ENCODE data around the gene WDR38. TPM values are rescaled to one million over a fixed set of nuclear protein-coding genes. Genes with fewer than 3 reads are reported as not detected.
A peak's percentile ranks its signal among the peaks of the same experiment; 100 is the strongest.

The WDR38 gene, protein sequence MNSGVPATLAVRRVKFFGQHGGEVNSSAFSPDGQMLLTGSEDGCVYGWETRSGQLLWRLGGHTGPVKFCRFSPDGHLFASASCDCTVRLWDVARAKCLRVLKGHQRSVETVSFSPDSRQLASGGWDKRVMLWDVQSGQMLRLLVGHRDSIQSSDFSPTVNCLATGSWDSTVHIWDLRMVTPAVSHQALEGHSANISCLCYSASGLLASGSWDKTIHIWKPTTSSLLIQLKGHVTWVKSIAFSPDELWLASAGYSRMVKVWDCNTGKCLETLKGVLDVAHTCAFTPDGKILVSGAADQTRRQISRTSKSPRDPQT
- not detected in 2 replicates for total RNA-seq (2022)
- Bru-seq, nascent RNA, result not detected
- not detected for BruChase-seq, experiment 1, labeled RNA remaining after a 2-hour chase
- BruChase-seq, experiment 2, labeled RNA remaining after a 6-hour chase, result not detected
- long read RNA-seq, result 0 reads

DNA sequence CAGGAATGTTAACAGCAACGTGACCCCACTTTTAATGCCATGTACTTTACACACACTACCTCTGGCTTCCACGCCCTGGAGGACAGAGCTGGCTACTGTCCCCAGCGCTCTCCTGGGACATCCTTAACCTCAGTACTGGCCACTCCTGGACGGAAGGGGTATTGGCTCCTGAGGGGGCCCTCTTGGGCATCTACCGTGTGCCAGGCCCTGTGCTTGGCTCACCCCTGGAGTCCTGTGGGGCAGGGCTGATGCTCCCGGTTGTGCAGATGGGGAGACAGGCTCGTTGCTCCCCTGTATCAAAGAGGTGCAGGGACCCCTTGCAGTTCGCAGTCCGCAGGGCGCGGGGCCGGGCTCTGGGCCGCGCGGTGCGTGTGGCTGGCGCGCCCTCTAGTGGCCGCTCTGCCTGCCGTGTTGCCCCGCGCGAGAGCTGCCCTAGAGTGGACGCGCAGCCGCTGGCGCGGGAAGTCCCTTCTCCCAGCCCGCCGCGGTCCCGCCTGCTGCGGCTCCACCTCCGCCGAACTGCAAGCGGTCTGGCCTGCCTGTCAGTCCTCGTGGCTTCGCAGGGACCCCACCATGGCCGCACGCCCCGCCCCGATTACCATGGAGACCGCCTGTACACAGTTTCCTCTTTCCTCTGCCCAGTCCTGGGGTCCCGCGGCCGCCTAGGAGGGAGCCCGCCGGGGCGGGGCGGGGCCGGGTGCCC lies at the start of gene WDR38:
Gene WDR38 (plus strand): TSS at position 632 of the 703 bp plus-strand sequence. CDS start 72 bp downstream, outside the sequence.
- ChIA-PET CTCF (interaction anchor here (0.5 to 11.7 kb wide), 30 partner anchors 8 to 472 kb away, joined by 3 to 325 read pairs (median 4); partner anchors contain the start of genes ARPC5L, HSPA5, NR6A1 and OLFML2A), POLR2A (interaction anchor here (0.5 to 1.4 kb wide), 5 partner anchors 9 to 326 kb away, joined by 3 to 9 read pairs (median 3); partner anchors contain the start of genes ARPC5L and RPL35)
- H3K27me3 ChIP-seq (replicated peaks; ENCODE audit: control insufficient read depth, insufficient read depth, low read length), result no peaks in the 10 kb centered on the region
- DNase-seq, result peak; percentile 83 to 85
- intact Hi-C loops (cut with micrococcal nuclease; ENCODE audit: unreplicated experiment), result loop anchor here (1.0 to 2.0 kb wide), 4 partner anchors 34 to 141 kb away; no protein-coding TSS in a partner anchor
- Mint-ChIP-seq H3K27me3 (ENCODE audit: insufficient read depth, unreplicated experiment) (no peaks in the 10 kb centered on the region), H3K27ac (ENCODE audit: unreplicated experiment) (peak within 1 kb of the TSS; percentile 76), H3K4me3 (ENCODE audit: unreplicated experiment) (peak within 1 kb of the TSS; percentile 75), H3K9me3 (ENCODE audit: unreplicated experiment) (no peaks in the 10 kb centered on the region), H3K4me1 (ENCODE audit: low read depth, unreplicated experiment) (peaks cover 6% of the 10 kb centered on the region), H3K36me3 (ENCODE audit: insufficient read depth, unreplicated experiment) (peaks cover 49% of the 10 kb centered on the region)
- TF ChIP-seq, protein P1, sequence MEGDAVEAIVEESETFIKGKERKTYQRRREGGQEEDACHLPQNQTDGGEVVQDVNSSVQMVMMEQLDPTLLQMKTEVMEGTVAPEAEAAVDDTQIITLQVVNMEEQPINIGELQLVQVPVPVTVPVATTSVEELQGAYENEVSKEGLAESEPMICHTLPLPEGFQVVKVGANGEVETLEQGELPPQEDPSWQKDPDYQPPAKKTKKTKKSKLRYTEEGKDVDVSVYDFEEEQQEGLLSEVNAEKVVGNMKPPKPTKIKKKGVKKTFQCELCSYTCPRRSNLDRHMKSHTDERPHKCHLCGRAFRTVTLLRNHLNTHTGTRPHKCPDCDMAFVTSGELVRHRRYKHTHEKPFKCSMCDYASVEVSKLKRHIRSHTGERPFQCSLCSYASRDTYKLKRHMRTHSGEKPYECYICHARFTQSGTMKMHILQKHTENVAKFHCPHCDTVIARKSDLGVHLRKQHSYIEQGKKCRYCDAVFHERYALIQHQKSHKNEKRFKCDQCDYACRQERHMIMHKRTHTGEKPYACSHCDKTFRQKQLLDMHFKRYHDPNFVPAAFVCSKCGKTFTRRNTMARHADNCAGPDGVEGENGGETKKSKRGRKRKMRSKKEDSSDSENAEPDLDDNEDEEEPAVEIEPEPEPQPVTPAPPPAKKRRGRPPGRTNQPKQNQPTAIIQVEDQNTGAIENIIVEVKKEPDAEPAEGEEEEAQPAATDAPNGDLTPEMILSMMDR (IDR thresholded peaks at IDR 0.05; ENCODE audit: insufficient read depth in 1 of 2, low read depth in 1 of 2, low read length in 1 of 2, severe bottlenecking in 1 of 2, unreplicated experiment in 1 of 2), result peak; percentile 78 to 99
- H3K9me3 ChIP-seq, result no peaks in the 10 kb centered on the region
- peak within 1 kb of the TSS; percentile 47 for H3K4me3 ChIP-seq (ENCODE audit: low read depth, low read length)
- peaks cover 7% of the 10 kb centered on the region; the same call in 1 of the 2 replicates for H3K4me1 ChIP-seq
- no TSS peak for BruUV-seq (replicated peaks)
- no peaks in the 10 kb centered on the region; the same call in 1 of the 2 replicates for H3K36me3 ChIP-seq (ENCODE audit: control insufficient read depth, insufficient read depth, low read length)

DNA sequence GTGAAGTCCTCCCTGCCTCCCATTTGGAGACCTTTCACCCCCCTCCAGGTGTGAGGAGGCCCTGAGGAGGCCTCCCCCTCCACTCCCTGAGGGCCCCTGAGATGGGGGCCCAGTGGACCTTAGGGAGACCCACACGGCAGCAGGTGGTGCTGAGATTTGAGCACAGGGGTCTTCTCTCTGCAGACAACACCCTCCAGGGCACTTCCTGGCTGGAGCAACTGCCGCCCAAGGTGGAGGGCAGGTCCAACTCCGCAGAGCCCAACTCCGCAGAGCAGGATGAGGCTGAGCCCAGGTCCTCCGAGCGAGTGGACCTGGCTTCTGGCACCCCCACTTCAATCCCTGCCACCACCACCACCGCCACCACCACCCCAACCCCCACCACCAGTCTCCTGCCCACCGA lies 49.3 kb upstream of the WDR38 start:
- H3K27me3 ChIP-seq (replicated peaks; ENCODE audit: control insufficient read depth, insufficient read depth, low read length), result no peaks in the 10 kb centered on the region
- BruUV-seq (replicated peaks), result no TSS peak
- Mint-ChIP-seq H3K27ac (ENCODE audit: unreplicated experiment) (no peak overlapping the region), H3K36me3 (ENCODE audit: insufficient read depth, unreplicated experiment) (no peaks in the 10 kb centered on the region), H3K9me3 (ENCODE audit: unreplicated experiment) (no peaks in the 10 kb centered on the region), H3K4me1 (ENCODE audit: low read depth, unreplicated experiment) (peaks cover 6% of the 10 kb centered on the region), H3K4me3 (ENCODE audit: unreplicated experiment) (no peak overlapping the region), H3K27me3 (ENCODE audit: insufficient read depth, unreplicated experiment) (no peaks in the 10 kb centered on the region)
- DNase-seq, result no peak
- H3K4me3 ChIP-seq (ENCODE audit: low read depth, low read length), result no peak overlapping the region
- TF ChIP-seq, protein P1 (IDR thresholded peaks at IDR 0.05; ENCODE audit: insufficient read depth in 1 of 2, low read depth in 1 of 2, low read length in 1 of 2, severe bottlenecking in 1 of 2, unreplicated experiment in 1 of 2), result no peak
- CTCF ChIA-PET, result no interaction called here
- no peaks in the 10 kb centered on the region for H3K4me1 ChIP-seq
- no peaks in the 10 kb centered on the region for H3K9me3 ChIP-seq
- POLR2A ChIA-PET, result interaction anchor here (0.6 kb wide), 1 partner anchor 24 kb away, joined by 3 read pairs; no protein-coding TSS in a partner anchor
- no peaks in the 10 kb centered on the region for H3K36me3 ChIP-seq (ENCODE audit: control insufficient read depth, insufficient read depth, low read length)
- intact Hi-C loops (cut with micrococcal nuclease; ENCODE audit: unreplicated experiment), result no loop called here

DNA sequence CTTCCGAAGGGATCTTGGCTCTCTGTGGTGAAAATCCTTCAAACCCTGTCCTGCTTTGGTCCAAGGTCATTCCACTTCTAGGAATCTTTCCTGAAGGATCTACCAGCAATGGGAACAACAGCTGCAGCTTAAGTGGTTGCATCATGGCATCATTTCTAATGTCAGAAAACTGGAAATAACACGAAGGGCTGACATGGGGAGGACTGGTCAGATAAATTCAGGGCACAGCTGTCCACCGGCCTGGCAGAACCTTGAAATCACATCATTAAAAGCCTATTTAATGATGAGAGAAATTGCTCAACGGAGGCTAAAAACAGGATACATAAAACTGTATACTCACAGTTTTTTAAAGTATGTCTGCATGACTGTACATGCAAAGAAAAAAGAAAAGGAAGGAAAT lies 48.1 kb upstream of the WDR38 start:
- CTCF ChIA-PET, result interaction anchor here (1.7 kb wide), 1 partner anchor 48 kb away, joined by 3 read pairs; no protein-coding TSS in a partner anchor
- Mint-ChIP-seq H3K9me3 (ENCODE audit: unreplicated experiment) (no peaks in the 10 kb centered on the region), H3K27me3 (ENCODE audit: insufficient read depth, unreplicated experiment) (no peaks in the 10 kb centered on the region), H3K27ac (ENCODE audit: unreplicated experiment) (no peak overlapping the region), H3K36me3 (ENCODE audit: insufficient read depth, unreplicated experiment) (no peaks in the 10 kb centered on the region), H3K4me1 (ENCODE audit: low read depth, unreplicated experiment) (peaks cover 6% of the 10 kb centered on the region), H3K4me3 (ENCODE audit: unreplicated experiment) (no peak overlapping the region)
- POLR2A ChIA-PET, result no interaction called here
- Histone ChIP-seq H3K4me3 (ENCODE audit: low read depth, low read length) (no peak overlapping the region), H3K27me3 (replicated peaks; ENCODE audit: control insufficient read depth, insufficient read depth, low read length) (no peaks in the 10 kb centered on the region), H3K4me1 (peaks cover 4% of the 10 kb centered on the region), H3K9me3 (no peaks in the 10 kb centered on the region), H3K36me3 (ENCODE audit: control insufficient read depth, insufficient read depth, low read length) (no peaks in the 10 kb centered on the region)
- TF ChIP-seq, protein P1 (IDR thresholded peaks at IDR 0.05; ENCODE audit: insufficient read depth in 1 of 2, low read depth in 1 of 2, low read length in 1 of 2, severe bottlenecking in 1 of 2, unreplicated experiment in 1 of 2), result no peak
- BruUV-seq (replicated peaks), result no TSS peak
- no peak for DNase-seq
- intact Hi-C loops (cut with micrococcal nuclease; ENCODE audit: unreplicated experiment), result no loop called here

Data from Caco-2 (cell line).